ENCODE results near the gene SCN1A.

GRCh38 chr2:166158546-166158945 lies 30.7 kb upstream of the SCN1A start:
- no peak for TF ChIP-seq CTCF (conservative IDR thresholded peaks at IDR 0.05; ENCODE audit: low read depth, low read length)
- no peak for TF ChIP-seq CEBPB (IDR thresholded peaks at IDR 0.05; ENCODE audit: low read depth, low read length)
- TF ChIP-seq BHLHE40 (IDR thresholded peaks at IDR 0.05; ENCODE audit: low read depth, low read length) = no peak
